Effector CD8-positive, alpha-beta T cell (primary cell): ENCODE measurements around the gene CNDP2.
"Not testable (repeated sequence)": the region's sequence is repeated elsewhere in the genome, so short reads cannot be mapped to it uniquely, and the experiment has no call there.

Experiments
- DNase-seq: peaks from one replicate; lab custom pipeline; 2025; lab: John Stamatoyannopoulos, UW

CNDP2 gene

GRCh38 chr18:74517236-74517630 lies 21.1 kb downstream of the CNDP2 start:
- no peak for DNase-seq

GRCh38 chr18:74518456-74519295 lies 22.5 kb downstream of the CNDP2 start:
- DNase-seq = no peak

GRCh38 chr18:74519320-74520095 lies 23.3 kb downstream of the CNDP2 start:
- DNase-seq = no peak

- DNase-seq = no peak
These were observed 24.1 kb downstream of the CNDP2 start for GRCh38 chr18:74520096-74520833.

DNA sequence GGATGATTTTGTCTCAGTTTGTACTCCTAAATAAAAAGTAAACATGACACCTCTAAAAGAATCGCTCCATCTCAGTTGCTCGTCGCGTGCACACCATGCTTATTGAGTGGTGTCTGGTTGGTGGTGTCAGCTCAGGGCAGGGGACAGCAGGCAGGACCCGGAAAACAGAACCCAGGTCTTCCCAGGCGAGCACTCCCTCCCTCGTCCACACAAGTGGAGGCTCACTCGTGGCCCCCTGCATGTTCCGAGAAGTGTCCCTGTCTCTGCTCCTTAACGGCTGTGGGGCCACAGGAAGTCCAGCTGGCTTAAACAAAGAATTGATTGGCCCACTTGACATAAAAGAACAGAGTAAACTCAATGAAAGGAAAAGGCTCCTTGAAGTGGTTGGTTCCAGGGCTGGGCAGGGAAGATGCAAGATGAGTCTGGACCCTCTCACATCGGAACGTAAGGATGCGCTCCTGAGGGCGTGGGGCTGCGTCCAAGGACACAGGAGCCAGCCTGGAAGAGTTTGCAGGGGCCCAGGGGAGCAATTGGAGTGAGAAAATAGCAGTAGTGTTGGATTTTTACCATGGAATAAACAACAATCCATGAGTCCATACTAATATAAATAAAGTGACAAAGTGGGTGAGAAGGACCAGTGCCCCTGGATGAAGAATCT lies 25.0 kb downstream of the CNDP2 start:
- no peak for DNase-seq

DNA sequence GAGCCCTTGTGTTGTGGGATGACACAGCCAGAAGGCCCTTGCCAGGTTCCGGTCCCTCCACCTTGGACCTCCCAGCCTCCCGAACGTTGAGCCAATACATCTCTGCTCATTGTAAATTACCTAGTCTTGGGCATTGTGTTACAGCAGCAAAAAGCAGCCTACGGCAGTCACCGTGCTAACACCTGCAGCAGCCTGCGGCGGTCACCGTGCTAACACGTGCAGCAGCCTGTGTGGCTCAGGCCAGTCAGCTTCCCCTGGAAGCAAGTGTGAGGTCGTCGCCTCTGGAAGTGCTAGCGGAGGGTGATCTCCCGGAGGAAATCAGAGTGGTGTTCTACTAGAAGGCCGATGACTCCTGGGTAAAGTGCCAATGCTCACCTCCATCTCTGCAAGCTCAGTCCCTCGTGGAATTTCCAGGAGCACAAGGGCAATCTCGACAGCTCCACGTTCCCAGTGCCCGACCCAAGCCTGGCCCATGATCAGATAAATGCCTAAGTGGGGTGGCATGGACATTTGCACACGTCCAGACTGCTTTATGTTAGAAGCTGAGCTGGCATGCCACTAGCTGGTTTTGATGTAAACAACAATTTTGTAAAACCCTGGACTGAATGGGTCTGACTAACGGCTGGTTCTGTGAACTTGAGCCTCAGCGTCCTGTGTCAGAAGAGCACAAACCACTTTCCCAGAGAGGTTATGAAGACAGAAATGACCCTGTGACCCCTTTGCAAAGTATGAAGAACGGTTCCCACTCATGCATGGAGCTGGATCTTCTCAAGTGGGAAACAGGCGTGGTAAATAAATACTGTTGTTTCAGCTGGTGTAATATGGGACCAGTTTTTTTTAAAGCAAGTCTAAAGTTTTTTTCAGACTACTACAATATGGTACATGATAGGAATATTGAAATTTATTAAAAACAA lies 26.7 kb downstream of the CNDP2 start:
- DNase-seq = no peak

DNA sequence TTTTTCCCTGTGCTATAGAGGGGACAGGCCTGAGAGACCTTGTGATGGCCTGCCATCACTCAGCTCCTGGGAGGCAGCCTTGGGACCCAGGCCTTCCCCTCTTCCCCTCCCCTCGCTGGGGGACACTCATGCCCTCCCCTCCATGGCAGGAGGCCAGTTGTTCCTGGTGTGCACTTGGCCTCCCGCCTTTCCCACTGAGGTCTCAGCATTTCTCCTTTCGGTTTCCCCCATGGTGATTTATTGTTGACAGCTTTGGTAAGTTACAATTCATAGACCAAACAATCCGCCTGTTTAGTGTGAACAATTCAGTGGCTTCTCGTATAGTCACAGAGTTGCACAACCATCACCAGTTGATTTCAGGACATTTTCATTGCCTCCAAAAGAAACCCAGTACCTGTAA lies 27.9 kb downstream of the CNDP2 start:
- no peak for DNase-seq

GRCh38 chr18:74524915-74525314 lies 28.8 kb downstream of the CNDP2 start:
- not testable (repeated sequence) for DNase-seq

DNA sequence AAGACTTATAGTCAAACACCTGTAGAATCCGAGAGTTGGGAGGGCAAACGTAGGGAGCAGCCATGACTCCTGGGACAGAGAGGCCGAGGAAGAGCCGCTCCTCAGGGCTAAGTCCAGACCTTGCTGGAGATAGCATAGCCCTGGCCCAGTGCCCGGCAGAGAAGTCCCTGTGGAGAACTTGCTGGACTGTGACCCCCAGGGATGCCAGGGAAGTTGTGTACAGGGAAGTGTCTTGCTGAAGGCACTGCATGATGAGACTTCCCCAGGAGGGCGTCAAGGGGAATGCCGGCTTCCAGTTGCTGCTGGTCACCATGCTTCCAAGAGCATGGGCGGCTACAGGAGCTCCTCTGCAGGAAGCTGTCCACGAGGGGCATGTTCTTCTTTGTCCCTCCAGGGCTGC lies 29.6 kb downstream of the CNDP2 start:
- DNase-seq = no peak

DNA sequence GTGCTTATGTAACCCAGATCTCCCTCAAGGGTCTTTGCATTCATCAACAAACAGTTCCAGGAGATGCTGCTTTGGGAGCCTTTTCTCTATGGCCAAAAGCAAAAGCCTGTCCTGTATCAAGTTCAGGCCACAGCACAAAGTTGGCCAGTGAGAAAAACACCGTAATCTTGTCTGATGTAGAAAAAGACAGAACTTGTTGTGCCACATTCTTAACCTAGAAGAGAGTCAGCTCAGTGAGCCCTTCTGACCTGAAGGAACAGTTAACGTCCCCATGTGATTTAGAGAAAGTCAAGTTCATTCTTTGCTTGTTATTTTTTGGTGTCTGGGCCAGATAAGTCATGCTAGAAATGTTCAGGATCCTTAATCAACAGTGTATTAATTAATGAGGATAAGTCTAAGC lies 30.3 kb downstream of the CNDP2 start:
- DNase-seq = no peak

DNA sequence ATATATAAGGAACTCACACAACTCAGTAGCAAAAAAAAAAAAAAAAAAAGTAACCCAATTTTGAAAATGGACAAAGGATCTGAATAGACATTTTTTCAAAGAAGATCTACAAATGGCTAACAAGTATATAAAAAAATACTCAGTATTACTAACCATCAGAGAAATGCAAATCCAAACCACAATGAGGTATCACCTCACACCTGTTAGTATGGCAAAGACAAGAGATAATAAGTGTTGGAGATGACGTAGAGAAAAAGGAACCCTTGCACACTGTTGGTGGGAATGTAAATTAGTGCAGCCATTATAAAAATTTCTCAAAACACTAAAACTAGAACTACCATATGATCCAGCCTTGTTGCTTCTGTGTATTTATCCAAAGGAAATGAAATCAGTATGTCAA lies 32.3 kb downstream of the CNDP2 start:
- no peak for DNase-seq

GRCh38 chr18:74528913-74529312 lies 32.8 kb downstream of the CNDP2 start:
- no peak for DNase-seq

DNA sequence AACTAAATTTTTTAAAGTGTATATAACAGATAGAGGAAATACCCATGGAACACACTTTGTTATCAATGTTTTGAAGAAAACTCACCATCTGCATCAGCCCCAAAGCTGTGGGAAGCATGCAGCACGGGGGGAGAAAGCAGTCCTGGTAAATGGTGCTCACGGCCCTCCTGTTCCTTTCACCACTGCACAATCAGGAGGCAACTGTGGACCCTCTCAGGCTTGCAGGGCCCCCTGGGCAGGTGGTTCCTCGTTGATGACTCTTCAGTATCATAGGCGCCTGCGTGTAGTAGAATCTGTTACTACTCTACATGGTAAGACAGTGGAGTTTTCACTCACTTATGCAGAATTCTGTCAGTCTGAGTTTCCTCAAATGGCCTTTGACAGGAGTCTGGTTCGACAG lies 33.2 kb downstream of the CNDP2 start:
- DNase-seq = no peak

DNA sequence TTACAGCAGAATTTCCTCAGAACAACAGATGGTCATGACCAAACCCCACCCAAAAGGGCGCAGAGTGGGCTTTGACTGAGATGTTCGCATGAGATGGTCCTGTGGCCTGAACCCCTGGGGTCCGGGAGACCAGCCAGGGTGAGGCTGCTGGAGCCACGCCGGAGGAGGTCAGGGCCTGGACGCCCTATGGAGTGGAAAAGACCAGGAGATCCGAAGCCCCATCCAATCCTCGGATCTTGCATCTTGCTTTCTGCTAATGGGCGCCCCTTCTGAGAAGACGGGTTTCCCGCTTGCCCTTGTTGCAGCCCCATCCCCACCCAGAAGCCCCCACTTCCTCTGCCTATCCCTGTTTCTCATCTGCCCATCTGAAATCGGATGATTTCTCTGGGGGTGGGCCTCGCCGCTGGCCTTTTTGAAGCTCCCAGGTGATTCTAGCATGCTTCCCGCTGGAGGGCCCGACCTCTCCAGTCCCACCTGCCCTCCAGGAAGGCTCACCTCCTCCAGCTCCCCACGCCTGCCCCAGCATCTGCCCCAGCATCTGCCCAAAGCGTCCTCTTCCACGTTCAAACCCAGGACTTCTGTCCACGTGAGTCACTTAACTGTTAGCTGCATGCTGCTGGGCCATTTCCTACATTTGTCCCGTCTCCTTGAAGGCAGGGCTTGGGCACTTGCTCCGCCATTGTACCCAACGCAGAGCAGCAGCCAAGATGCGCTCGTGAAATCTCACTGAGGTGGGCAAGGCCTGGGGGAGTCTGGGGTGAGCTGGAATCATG lies 33.8 kb downstream of the CNDP2 start:
- no peak for DNase-seq

DNA sequence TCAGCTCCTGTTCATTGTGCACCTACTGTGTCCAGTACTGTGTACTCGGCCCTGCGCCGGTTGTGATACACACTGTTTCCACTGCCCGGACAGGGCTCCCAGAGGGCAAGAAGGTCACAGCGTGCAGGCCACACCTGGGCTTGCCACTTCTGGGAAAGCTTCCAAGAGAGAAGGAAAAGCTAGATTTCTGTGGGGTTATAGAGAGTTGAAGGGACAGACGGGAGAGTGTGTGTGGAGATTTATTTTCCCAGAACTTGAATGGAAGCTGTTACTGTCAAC lies 34.4 kb downstream of the CNDP2 start:
- no peak for DNase-seq

DNA sequence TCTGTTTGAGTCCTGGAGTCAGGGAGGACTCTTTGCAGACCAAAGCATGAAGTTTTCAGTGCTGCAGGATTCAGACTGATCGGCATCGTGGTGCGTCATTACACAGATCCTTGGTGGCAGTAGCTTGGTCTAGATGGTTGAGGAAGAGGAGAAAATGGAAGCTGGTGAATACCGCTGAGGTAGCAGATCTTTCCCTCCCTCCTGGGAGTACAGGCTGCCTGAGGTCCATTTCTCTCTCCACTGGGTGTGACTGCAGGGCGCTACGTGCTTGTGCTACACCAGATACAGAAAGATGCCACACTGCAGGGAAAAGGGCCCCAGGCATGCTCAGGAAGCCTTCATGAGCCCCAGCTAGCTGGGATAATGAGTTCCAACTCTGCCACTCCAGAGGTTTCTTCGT lies 34.9 kb downstream of the CNDP2 start:
- DNase-seq = no peak

DNA sequence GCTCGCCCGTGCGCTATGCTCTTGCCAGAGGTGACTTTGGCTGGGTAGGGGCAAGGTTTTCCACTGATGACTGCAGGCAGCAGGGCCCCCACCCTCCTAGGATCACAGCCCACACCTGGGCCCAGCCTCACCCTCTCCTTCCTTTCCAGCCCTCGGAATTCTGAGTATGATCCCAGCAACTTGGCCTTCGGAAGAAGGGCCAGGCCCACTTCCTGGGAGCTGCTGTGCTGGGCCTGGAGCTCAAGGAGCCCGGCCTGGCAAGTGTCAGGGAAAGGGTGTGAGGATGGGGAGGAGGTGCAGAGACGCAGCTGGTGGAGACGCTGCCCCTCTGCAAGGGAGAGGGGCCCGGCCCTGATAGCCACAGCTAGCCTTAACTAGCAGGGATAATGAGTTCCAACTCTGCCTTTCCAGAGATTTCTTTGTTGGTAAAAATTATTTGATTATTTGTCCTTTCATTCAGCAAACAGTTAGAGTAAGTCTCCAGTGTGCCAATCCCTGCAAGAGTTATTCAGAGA lies 36.4 kb downstream of the CNDP2 start:
- no peak for DNase-seq

GRCh38 chr18:74533666-74534065 lies 37.5 kb downstream of the CNDP2 start:
- DNase-seq = no peak

GRCh38 chr18:74534150-74534969 lies 38.2 kb downstream of the CNDP2 start, which contains the start of gene CNDP1:
Gene CNDP1, plus strand, starts transcription at chr18:74534500. Its CDS starts 168 bp downstream, at chr18:74534668.
- DNase-seq = no peak
